T-helper 2 cell treated with Interferon-gamma antibody and Interleukin-4, amounts not matched to agents 5 μg/mL and 100 μg/mL, for 36 hours (primary cell): Measurements from ENCODE around the gene ASAH2.

Experiments
- DNase-seq: peaks from one replicate; pipeline ENCODE4 v3.0.0; 2021; ENCODE audit warnings: low spot score
- H3K27ac Mint-ChIP-seq: one replicate; pipeline ENCODE4 v1.8.0; 2021; ENCODE audit warnings: mild to moderate bottlenecking, mixed read lengths
- H3K27me3 Mint-ChIP-seq: one replicate; pipeline ENCODE4 v1.8.0; 2021; ENCODE audit warnings: low read depth, mixed read lengths
- H3K36me3 Mint-ChIP-seq: one replicate; pipeline ENCODE4 v1.8.0; 2021; ENCODE audit warnings: low read depth, mixed read lengths
- H3K4me1 Mint-ChIP-seq: one replicate; pipeline ENCODE4 v1.8.0; 2021; ENCODE audit warnings: low read depth, mixed read lengths
- H3K4me3 Mint-ChIP-seq: one replicate; pipeline ENCODE4 v1.8.0; 2022; ENCODE audit warnings: mild to moderate bottlenecking, moderate library complexity, mixed read lengths
- H3K9me3 Mint-ChIP-seq: one replicate; pipeline ENCODE4 v1.8.0; 2021; ENCODE audit warnings: mixed read lengths

ASAH2 gene

GRCh38 chr10:50234486-50234885 lies 16.8 kb downstream of the ASAH2 start:
- no peaks in the 10 kb centered on the region for H3K4me1 Mint-ChIP-seq
- H3K36me3 Mint-ChIP-seq, result no peaks in the 10 kb centered on the region
- H3K27me3 Mint-ChIP-seq, result peaks cover 37% of the 10 kb centered on the region
- no peak overlapping the region for H3K27ac Mint-ChIP-seq
- DNase-seq, result no peak
- H3K4me3 Mint-ChIP-seq, result no peak overlapping the region
- no peaks in the 10 kb centered on the region for H3K9me3 Mint-ChIP-seq

- DNase-seq, result no peak
- Mint-ChIP-seq H3K27ac (no peak overlapping the region), H3K4me1 (no peaks in the 10 kb centered on the region), H3K27me3 (peaks cover 47% of the 10 kb centered on the region), H3K4me3 (no peak overlapping the region), H3K9me3 (no peaks in the 10 kb centered on the region), H3K36me3 (no peaks in the 10 kb centered on the region)
Measured at GRCh38 chr10:50232261-50232639, 19.1 kb downstream of the ASAH2 start.

GRCh38 chr10:50231515-50232260 lies 19.6 kb downstream of the ASAH2 start:
- H3K36me3 Mint-ChIP-seq, result no peaks in the 10 kb centered on the region
- H3K4me3 Mint-ChIP-seq, result no peak overlapping the region
- no peaks in the 10 kb centered on the region for H3K9me3 Mint-ChIP-seq
- H3K27ac Mint-ChIP-seq, result no peak overlapping the region
- H3K4me1 Mint-ChIP-seq, result no peaks in the 10 kb centered on the region
- DNase-seq, result no peak
- H3K27me3 Mint-ChIP-seq, result peaks cover 50% of the 10 kb centered on the region

DNA sequence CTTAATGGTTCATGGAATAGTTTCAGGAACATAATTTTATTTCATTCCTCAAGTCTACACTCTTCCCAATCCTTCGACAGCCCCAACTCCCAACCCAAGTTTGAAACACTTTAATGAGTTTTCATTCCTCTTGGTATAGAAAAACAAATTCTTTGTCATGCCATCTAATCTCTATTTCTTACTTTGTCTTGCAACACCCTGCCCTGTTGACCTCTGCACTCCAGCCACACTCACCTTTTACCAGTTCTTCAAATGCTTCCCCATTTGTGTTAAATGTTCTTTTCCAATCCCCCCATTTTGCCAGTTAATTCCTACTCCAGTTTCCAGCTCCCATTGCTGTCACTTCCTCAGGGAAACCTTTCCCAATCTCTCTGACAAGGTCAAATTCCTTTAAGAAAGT lies 21.9 kb downstream of the ASAH2 start:
- no peaks in the 10 kb centered on the region for H3K9me3 Mint-ChIP-seq
- no peak for DNase-seq
- no peak overlapping the region for H3K4me3 Mint-ChIP-seq
- H3K4me1 Mint-ChIP-seq, result no peaks in the 10 kb centered on the region
- no peak overlapping the region for H3K27ac Mint-ChIP-seq
- peaks cover 46% of the 10 kb centered on the region for H3K27me3 Mint-ChIP-seq
- no peaks in the 10 kb centered on the region for H3K36me3 Mint-ChIP-seq

GRCh38 chr10:50228672-50229071 lies 22.6 kb downstream of the ASAH2 start:
- Mint-ChIP-seq H3K4me1 (no peaks in the 10 kb centered on the region), H3K27ac (no peak overlapping the region), H3K9me3 (no peaks in the 10 kb centered on the region), H3K36me3 (no peaks in the 10 kb centered on the region), H3K4me3 (no peak overlapping the region), H3K27me3 (peaks cover 42% of the 10 kb centered on the region)
- no peak for DNase-seq

DNA sequence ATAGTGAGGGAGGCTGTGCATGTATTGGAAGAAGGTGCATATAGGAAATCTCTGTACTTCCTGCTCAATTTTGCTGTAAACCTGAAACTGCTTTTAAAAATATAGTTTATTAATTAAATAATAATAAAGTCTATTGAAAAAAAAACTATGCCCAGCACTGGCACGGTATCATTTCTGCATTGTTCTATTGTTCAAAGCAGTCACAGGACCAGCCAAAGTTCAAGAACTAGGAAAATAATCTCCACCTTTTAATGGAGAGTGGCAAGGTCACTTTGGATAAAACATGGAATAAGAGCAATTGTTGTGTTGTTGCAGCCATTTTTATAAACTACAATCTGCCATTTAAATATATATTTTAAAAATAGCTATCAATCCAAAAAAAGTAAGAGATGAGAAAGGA lies 24.7 kb downstream of the ASAH2 start:
- Mint-ChIP-seq H3K27me3 (peaks cover 41% of the 10 kb centered on the region), H3K4me3 (no peak overlapping the region), H3K27ac (no peak overlapping the region), H3K36me3 (no peaks in the 10 kb centered on the region), H3K4me1 (no peaks in the 10 kb centered on the region), H3K9me3 (no peaks in the 10 kb centered on the region)
- no peak for DNase-seq

DNA sequence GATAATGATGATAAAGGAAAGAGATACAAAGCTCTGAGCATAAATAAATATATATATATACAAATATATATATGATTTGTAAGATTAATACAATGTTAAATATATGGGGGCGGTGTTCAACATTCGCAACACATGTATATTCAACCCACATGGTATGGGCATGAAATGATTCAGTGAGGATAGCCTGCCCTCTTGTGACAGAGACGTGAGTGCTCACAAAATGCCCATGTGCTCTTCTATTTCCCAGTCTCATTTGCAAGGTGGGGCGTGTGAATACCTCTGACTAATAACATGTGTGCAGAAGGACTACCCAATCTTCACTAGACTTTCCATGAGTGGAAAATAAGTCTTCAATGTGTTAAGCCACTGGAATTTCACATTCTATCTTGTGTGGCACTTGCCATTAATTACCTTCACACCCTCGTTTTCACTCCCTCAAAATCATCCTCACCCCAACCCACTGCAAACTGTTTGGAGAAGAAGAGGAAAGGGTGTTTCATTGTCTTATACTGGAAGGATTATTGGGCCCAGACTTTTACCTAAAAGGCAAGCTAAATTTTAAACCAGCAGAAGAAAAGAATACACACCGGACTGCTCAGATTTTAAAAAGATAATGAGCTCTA lies 26.9 kb downstream of the ASAH2 start:
- H3K27me3 Mint-ChIP-seq, result peaks cover 31% of the 10 kb centered on the region
- H3K9me3 Mint-ChIP-seq, result no peaks in the 10 kb centered on the region
- peak; percentile 23 for DNase-seq
- no peaks in the 10 kb centered on the region for H3K4me1 Mint-ChIP-seq
- no peak overlapping the region for H3K27ac Mint-ChIP-seq
- H3K36me3 Mint-ChIP-seq, result no peaks in the 10 kb centered on the region
- H3K4me3 Mint-ChIP-seq, result no peak overlapping the region

DNA sequence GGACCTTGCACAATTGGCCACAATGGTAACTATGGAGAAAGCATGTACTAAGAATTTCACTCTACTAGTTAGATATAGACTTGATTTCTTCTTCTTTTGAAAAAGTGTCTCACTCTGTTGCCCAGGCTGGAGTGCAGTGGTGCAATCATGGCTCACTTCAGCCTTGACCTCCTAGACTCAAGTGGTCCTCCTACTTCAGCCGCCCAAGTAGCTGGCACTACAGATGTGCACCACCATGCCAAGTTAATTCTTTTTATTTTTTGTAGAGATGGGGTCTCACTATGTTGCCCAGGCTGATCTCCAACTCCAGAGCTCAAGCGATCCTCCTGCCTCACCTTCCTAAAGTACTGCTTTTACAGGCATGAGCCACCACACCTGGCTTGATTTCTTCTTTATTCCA lies 29.1 kb downstream of the ASAH2 start:
- H3K36me3 Mint-ChIP-seq, result no peaks in the 10 kb centered on the region
- H3K27me3 Mint-ChIP-seq, result peaks cover 19% of the 10 kb centered on the region
- DNase-seq, result no peak
- H3K9me3 Mint-ChIP-seq, result no peaks in the 10 kb centered on the region
- H3K4me1 Mint-ChIP-seq, result no peaks in the 10 kb centered on the region
- H3K27ac Mint-ChIP-seq, result no peak overlapping the region
- H3K4me3 Mint-ChIP-seq, result no peak overlapping the region

GRCh38 chr10:50221470-50221869 lies 29.8 kb downstream of the ASAH2 start:
- Mint-ChIP-seq H3K36me3 (no peaks in the 10 kb centered on the region), H3K9me3 (no peaks in the 10 kb centered on the region), H3K27me3 (peaks cover 16% of the 10 kb centered on the region), H3K27ac (no peak overlapping the region), H3K4me3 (no peak overlapping the region), H3K4me1 (no peaks in the 10 kb centered on the region)
- no peak for DNase-seq

- DNase-seq, result no peak
- Mint-ChIP-seq H3K4me3 (no peak overlapping the region), H3K36me3 (no peaks in the 10 kb centered on the region), H3K27ac (no peak overlapping the region), H3K9me3 (no peaks in the 10 kb centered on the region), H3K4me1 (no peaks in the 10 kb centered on the region), H3K27me3 (peaks cover 14% of the 10 kb centered on the region)
Measured at GRCh38 chr10:50219646-50220045, 31.7 kb downstream of the ASAH2 start.

GRCh38 chr10:50219200-50219599 lies 32.1 kb downstream of the ASAH2 start:
- H3K36me3 Mint-ChIP-seq, result no peaks in the 10 kb centered on the region
- H3K4me1 Mint-ChIP-seq, result no peaks in the 10 kb centered on the region
- H3K27me3 Mint-ChIP-seq, result peaks cover 12% of the 10 kb centered on the region
- H3K4me3 Mint-ChIP-seq, result no peak overlapping the region
- H3K9me3 Mint-ChIP-seq, result no peaks in the 10 kb centered on the region
- H3K27ac Mint-ChIP-seq, result no peak overlapping the region
- DNase-seq, result no peak

DNA sequence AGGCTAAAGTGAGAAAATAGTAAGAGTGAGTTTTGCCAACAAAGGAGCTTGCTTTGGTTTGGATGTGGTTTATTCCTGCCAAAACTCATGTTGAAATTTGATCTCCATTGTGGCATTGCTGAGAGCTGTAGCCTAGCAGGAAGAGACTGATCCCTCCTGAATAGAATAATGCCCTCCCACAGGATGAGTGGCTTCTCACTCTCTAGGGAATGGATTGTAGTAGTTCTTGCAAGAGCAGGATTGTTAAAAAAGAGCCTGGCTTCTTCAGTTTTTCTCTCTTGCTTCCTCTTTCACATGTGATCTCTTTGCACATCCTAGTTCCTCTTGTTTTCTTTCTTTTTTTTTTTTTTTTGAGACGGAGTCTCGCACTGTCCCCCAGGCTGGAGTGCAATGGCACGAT lies 34.4 kb downstream of the ASAH2 start:
- Mint-ChIP-seq H3K4me1 (no peaks in the 10 kb centered on the region), H3K9me3 (no peaks in the 10 kb centered on the region), H3K27me3 (peaks cover 14% of the 10 kb centered on the region), H3K4me3 (no peak overlapping the region), H3K36me3 (no peaks in the 10 kb centered on the region), H3K27ac (no peak overlapping the region)
- no peak for DNase-seq

- Mint-ChIP-seq H3K4me1 (no peaks in the 10 kb centered on the region), H3K27me3 (peaks cover 10% of the 10 kb centered on the region), H3K4me3 (no peak overlapping the region), H3K27ac (no peak overlapping the region), H3K9me3 (no peaks in the 10 kb centered on the region), H3K36me3 (no peaks in the 10 kb centered on the region)
- DNase-seq, result no peak
Measured at GRCh38 chr10:50216418-50216817, 34.9 kb downstream of the ASAH2 start.

DNA sequence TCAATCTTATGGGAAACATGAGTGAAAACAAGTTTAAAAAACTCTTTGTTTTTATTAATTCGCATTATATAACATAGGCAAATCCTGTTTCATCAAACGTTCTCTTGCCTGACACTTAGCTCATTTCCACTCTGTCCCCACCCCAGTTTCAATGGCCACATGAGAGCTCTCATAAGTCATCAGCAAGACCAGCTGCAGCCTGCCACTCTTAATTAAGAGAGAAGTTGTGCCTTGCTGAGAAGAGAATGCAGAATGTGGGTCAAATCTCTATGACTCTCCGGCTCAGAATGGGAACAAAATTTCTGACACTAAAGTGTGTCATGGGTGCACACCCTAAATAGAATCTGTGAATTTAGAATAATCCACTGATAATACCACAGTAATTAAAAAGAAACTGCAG lies 39.6 kb downstream of the ASAH2 start:
- Mint-ChIP-seq H3K27me3 (peaks cover 16% of the 10 kb centered on the region), H3K9me3 (no peaks in the 10 kb centered on the region), H3K4me3 (no peak overlapping the region), H3K36me3 (no peaks in the 10 kb centered on the region), H3K27ac (no peak overlapping the region), H3K4me1 (peaks cover 2% of the 10 kb centered on the region)
- DNase-seq, result no peak

- H3K9me3 Mint-ChIP-seq, result no peaks in the 10 kb centered on the region
- no peak for DNase-seq
- peaks cover 2% of the 10 kb centered on the region for H3K4me1 Mint-ChIP-seq
- H3K4me3 Mint-ChIP-seq, result no peak overlapping the region
- no peaks in the 10 kb centered on the region for H3K36me3 Mint-ChIP-seq
- H3K27ac Mint-ChIP-seq, result peak overlapping the region; percentile 9
- H3K27me3 Mint-ChIP-seq, result peaks cover 24% of the 10 kb centered on the region
Measured at GRCh38 chr10:50210876-50211275, 40.4 kb downstream of the ASAH2 start.
